Measurements from ENCODE around the gene PTGIR.
"Not testable (repeated sequence)": the region's sequence is repeated elsewhere in the genome, so short reads cannot be mapped to it uniquely, and the experiment has no call there.

PTGIR gene

GRCh38 chr19:46639358-46640182 is 14.7 kb upstream of the PTGIR start:
- DNase-seq: no peak

GRCh38 chr19:46637224-46637623 is 12.3 kb upstream of the PTGIR start:
- DNase-seq: peak in 1 of 6 experiments; percentile 31

GRCh38 chr19:46635920-46636761 is 11.3 kb upstream of the PTGIR start, which contains the start of gene GNG8:
Gene GNG8 (minus strand): TSS chr19:46636202. CDS start chr19:46634682, 1,520 bp downstream.
- peak in 4 of 6 experiments; percentile 27 to 56 (median 43) for DNase-seq

- DNase-seq: peak in 2 of 6 experiments; percentile 34 to 61
Measured at GRCh38 chr19:46634656-46635218, 9.8 kb upstream of the PTGIR start.

- peak; percentile 97 to 99 (median 98) for DNase-seq
Measured at GRCh38 chr19:46634045-46634655, 9.3 kb upstream of the PTGIR start.

- DNase-seq: no peak
Measured at GRCh38 chr19:46633130-46633529, 8.2 kb upstream of the PTGIR start.

GRCh38 chr19:46631481-46631880 is 6.6 kb upstream of the PTGIR start:
- DNase-seq: no peak

GRCh38 chr19:46630586-46631205 is 5.8 kb upstream of the PTGIR start:
- no peak for DNase-seq

GRCh38 chr19:46629546-46630025 is 4.7 kb upstream of the PTGIR start:
- no peak for DNase-seq

- not testable (repeated sequence) for DNase-seq
Measured at GRCh38 chr19:46628970-46629369, 4.1 kb upstream of the PTGIR start.

GRCh38 chr19:46626446-46626845 is 1.6 kb upstream of the PTGIR start:
- no peak for DNase-seq

- DNase-seq: no peak
Measured at GRCh38 chr19:46625731-46626130, 842 bp upstream of the PTGIR start.

GRCh38 chr19:46623915-46624502 is 880 bp downstream of the PTGIR start:
- no peak for DNase-seq

GRCh38 chr19:46622118-46622446 is 2.8 kb downstream of the PTGIR start:
- peak in 1 of 6 experiments; percentile 37 for DNase-seq

GRCh38 chr19:46621191-46622117 is 3.4 kb downstream of the PTGIR start:
- peak in 1 of 6 experiments; percentile 37 for DNase-seq

GRCh38 chr19:46620716-46621115 is 4.2 kb downstream of the PTGIR start:
- DNase-seq: no peak

- DNase-seq: no peak
Measured at GRCh38 chr19:46620267-46620666, 4.6 kb downstream of the PTGIR start.

- peak in 4 of 6 experiments; percentile 13 to 28 (median 15) for DNase-seq
Measured at GRCh38 chr19:46618670-46619231, 6.1 kb downstream of the PTGIR start.

- DNase-seq: peak in 4 of 6 experiments; percentile 25 to 52 (median 36)
Measured at GRCh38 chr19:46617601-46618000, 7.3 kb downstream of the PTGIR start.

GRCh38 chr19:46616631-46617322 is 8.1 kb downstream of the PTGIR start:
- peak in 3 of 6 experiments; percentile 40 to 57 (median 43) for DNase-seq
